ENCODE measurements around the gene MMD2.
"Not testable (repeated sequence)": the region's sequence is repeated elsewhere in the genome, so short reads cannot be mapped to it uniquely, and the experiment has no call there.

Gene MMD2

DNA sequence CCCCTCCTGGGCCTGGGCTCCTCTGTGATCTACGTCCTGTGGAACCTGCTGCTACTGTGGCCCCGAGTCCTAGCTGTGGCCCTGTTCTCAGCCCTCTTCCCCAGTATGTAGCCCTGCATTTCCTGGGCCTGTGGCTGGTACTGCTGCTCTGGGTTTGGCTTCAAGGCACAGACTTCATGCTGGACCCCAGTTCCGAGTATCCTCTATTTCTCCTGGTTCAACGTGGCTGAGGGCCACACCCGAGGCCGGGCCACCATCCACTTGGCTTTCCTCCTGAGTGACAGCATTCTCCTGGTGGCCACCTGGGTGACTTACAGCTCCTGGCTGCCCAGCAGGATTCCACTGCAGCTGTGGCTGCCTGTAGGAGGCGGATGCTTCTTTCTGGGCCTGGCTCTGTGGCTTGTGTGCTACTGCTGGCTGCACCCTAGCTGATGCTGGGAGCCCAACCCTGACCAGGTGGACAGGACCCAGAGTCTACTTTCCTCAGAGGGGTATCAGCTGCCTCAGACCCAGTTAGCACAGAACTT is 37.8 kb upstream of the MMD2 start:
- H3K27ac ChIP-seq (ENCODE audit: low read depth, low read length), result no peak overlapping the region
- peaks cover 70% of the 10 kb centered on the region for H3K36me3 ChIP-seq (ENCODE audit: control insufficient read depth, low read length)
- no peaks in the 10 kb centered on the region for H3K79me2 ChIP-seq (ENCODE audit: control insufficient read depth, low read length)
- H3K4me3 ChIP-seq (ENCODE audit: low read length), result no peak overlapping the region
- no peak for TF ChIP-seq EZH2phosphoT487 (IDR thresholded peaks at IDR 0.05; ENCODE audit: borderline replicate concordance, low read length)
- TF ChIP-seq, protein P1, sequence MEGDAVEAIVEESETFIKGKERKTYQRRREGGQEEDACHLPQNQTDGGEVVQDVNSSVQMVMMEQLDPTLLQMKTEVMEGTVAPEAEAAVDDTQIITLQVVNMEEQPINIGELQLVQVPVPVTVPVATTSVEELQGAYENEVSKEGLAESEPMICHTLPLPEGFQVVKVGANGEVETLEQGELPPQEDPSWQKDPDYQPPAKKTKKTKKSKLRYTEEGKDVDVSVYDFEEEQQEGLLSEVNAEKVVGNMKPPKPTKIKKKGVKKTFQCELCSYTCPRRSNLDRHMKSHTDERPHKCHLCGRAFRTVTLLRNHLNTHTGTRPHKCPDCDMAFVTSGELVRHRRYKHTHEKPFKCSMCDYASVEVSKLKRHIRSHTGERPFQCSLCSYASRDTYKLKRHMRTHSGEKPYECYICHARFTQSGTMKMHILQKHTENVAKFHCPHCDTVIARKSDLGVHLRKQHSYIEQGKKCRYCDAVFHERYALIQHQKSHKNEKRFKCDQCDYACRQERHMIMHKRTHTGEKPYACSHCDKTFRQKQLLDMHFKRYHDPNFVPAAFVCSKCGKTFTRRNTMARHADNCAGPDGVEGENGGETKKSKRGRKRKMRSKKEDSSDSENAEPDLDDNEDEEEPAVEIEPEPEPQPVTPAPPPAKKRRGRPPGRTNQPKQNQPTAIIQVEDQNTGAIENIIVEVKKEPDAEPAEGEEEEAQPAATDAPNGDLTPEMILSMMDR (IDR thresholded peaks at IDR 0.05; ENCODE audit: low read depth, low read length, poor library complexity, severe bottlenecking), result no peak
- H3K9me2 ChIP-seq (replicated peaks; ENCODE audit: control insufficient read depth, low read length), result no peaks in the 10 kb centered on the region
- H3K4me1 ChIP-seq (ENCODE audit: control insufficient read depth, low read length), result no peaks in the 10 kb centered on the region
- H3K27me3 ChIP-seq (ENCODE audit: control insufficient read depth, low read length), result no peaks in the 10 kb centered on the region
- no peaks in the 10 kb centered on the region for H3F3A ChIP-seq (ENCODE audit: control insufficient read depth, insufficient read depth)
- no peaks in the 10 kb centered on the region for H3K9me3 ChIP-seq (ENCODE audit: control insufficient read depth, insufficient read depth, low read length)
- H4K20me1 ChIP-seq (ENCODE audit: control insufficient read depth, insufficient read depth, low read depth, low read length), result no peaks in the 10 kb centered on the region
- H3K4me2 ChIP-seq (ENCODE audit: low read length), result no peak overlapping the region

DNA sequence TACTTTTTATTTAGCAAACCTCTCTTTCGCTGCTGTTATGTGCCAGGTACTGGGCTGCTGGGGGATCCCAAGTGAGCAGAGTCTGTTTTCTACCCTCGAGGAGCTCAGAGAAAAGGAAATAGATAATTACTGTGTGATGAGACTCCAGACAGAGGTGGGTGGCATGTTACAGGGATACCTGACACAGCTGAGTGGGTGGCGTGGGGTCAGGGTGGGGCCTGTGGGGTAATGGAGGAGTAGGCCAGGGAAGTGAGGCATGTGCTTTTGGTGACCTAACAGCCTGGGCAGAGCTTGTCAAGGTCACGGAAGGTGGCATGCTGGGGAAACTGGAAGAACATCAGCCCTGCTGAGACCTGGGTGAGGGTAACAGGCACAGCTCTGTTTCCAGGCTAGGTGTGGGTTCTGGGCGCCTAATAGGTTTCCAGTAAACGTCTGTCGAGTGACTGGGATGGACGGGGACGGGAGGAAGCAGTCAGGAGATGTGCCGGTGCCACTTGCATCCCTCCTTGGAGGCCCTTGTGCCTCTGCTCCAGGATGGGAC is 36.5 kb upstream of the MMD2 start:
- no peaks in the 10 kb centered on the region for H3K9me2 ChIP-seq (replicated peaks; ENCODE audit: control insufficient read depth, low read length)
- no peak overlapping the region for H3K4me2 ChIP-seq (ENCODE audit: low read length)
- no peak overlapping the region for H3K4me3 ChIP-seq (ENCODE audit: low read length)
- H3K4me1 ChIP-seq (ENCODE audit: control insufficient read depth, low read length), result no peaks in the 10 kb centered on the region
- H3K9me3 ChIP-seq (ENCODE audit: control insufficient read depth, insufficient read depth, low read length), result no peaks in the 10 kb centered on the region
- no peaks in the 10 kb centered on the region for H3K79me2 ChIP-seq (ENCODE audit: control insufficient read depth, low read length)
- no peak for TF ChIP-seq EZH2phosphoT487 (IDR thresholded peaks at IDR 0.05; ENCODE audit: borderline replicate concordance, low read length)
- TF ChIP-seq, protein P1 (IDR thresholded peaks at IDR 0.05; ENCODE audit: low read depth, low read length, poor library complexity, severe bottlenecking), result no peak
- H4K20me1 ChIP-seq (ENCODE audit: control insufficient read depth, insufficient read depth, low read depth, low read length), result no peaks in the 10 kb centered on the region
- no peaks in the 10 kb centered on the region for H3F3A ChIP-seq (ENCODE audit: control insufficient read depth, insufficient read depth)
- peaks cover 74% of the 10 kb centered on the region for H3K36me3 ChIP-seq (ENCODE audit: control insufficient read depth, low read length)
- H3K27ac ChIP-seq (ENCODE audit: low read depth, low read length), result no peak overlapping the region
- H3K27me3 ChIP-seq (ENCODE audit: control insufficient read depth, low read length), result no peaks in the 10 kb centered on the region

GRCh38 chr7:4993471-4993870 is 34.5 kb upstream of the MMD2 start:
- Histone ChIP-seq H3K4me3 (ENCODE audit: low read length) (no peak overlapping the region), H3K36me3 (ENCODE audit: control insufficient read depth, low read length) (peaks cover 86% of the 10 kb centered on the region), H3F3A (ENCODE audit: control insufficient read depth, insufficient read depth) (no peaks in the 10 kb centered on the region), H3K9me3 (ENCODE audit: control insufficient read depth, insufficient read depth, low read length) (no peaks in the 10 kb centered on the region), H3K79me2 (ENCODE audit: control insufficient read depth, low read length) (no peaks in the 10 kb centered on the region), H3K4me2 (ENCODE audit: low read length) (no peak overlapping the region), H4K20me1 (ENCODE audit: control insufficient read depth, insufficient read depth, low read depth, low read length) (no peaks in the 10 kb centered on the region), H3K4me1 (ENCODE audit: control insufficient read depth, low read length) (no peaks in the 10 kb centered on the region), H3K27me3 (ENCODE audit: control insufficient read depth, low read length) (no peaks in the 10 kb centered on the region), H3K9me2 (replicated peaks; ENCODE audit: control insufficient read depth, low read length) (no peaks in the 10 kb centered on the region), H3K27ac (ENCODE audit: low read depth, low read length) (no peak overlapping the region)
- TF ChIP-seq EZH2phosphoT487 (IDR thresholded peaks at IDR 0.05; ENCODE audit: borderline replicate concordance, low read length), result no peak

- Histone ChIP-seq H3K4me1 (ENCODE audit: control insufficient read depth, low read length) (peaks cover 18% of the 10 kb centered on the region), H3K36me3 (ENCODE audit: control insufficient read depth, low read length) (peaks cover 89% of the 10 kb centered on the region), H3K79me2 (ENCODE audit: control insufficient read depth, low read length) (peaks cover 53% of the 10 kb centered on the region)
- H3K9me3 ChIP-seq (ENCODE audit: control insufficient read depth, insufficient read depth, low read length); H3K9me2 ChIP-seq (replicated peaks; ENCODE audit: control insufficient read depth, low read length); H3K27me3 ChIP-seq (ENCODE audit: control insufficient read depth, low read length); H3K27ac ChIP-seq (ENCODE audit: low read depth, low read length); H3F3A ChIP-seq (ENCODE audit: control insufficient read depth, insufficient read depth); H3K4me3 ChIP-seq (ENCODE audit: low read length); H4K20me1 ChIP-seq (ENCODE audit: control insufficient read depth, insufficient read depth, low read depth, low read length); H3K4me2 ChIP-seq (ENCODE audit: low read length): not testable (repeated sequence)
These were observed 23.8 kb upstream of the MMD2 start for GRCh38 chr7:4982741-4983140.

GRCh38 chr7:4981295-4981890 is 22.4 kb upstream of the MMD2 start:
- not testable (repeated sequence) for H3K9me3 ChIP-seq (ENCODE audit: control insufficient read depth, insufficient read depth, low read length); H3K9me2 ChIP-seq (replicated peaks; ENCODE audit: control insufficient read depth, low read length); H3K27me3 ChIP-seq (ENCODE audit: control insufficient read depth, low read length); H3K27ac ChIP-seq (ENCODE audit: low read depth, low read length); H4K20me1 ChIP-seq (ENCODE audit: control insufficient read depth, insufficient read depth, low read depth, low read length); H3K4me2 ChIP-seq (ENCODE audit: low read length); H3F3A ChIP-seq (ENCODE audit: control insufficient read depth, insufficient read depth); H3K4me3 ChIP-seq (ENCODE audit: low read length)
- Histone ChIP-seq H3K4me1 (ENCODE audit: control insufficient read depth, low read length) (peaks cover 18% of the 10 kb centered on the region), H3K79me2 (ENCODE audit: control insufficient read depth, low read length) (peaks cover 64% of the 10 kb centered on the region), H3K36me3 (ENCODE audit: control insufficient read depth, low read length) (peaks cover 91% of the 10 kb centered on the region)

DNA sequence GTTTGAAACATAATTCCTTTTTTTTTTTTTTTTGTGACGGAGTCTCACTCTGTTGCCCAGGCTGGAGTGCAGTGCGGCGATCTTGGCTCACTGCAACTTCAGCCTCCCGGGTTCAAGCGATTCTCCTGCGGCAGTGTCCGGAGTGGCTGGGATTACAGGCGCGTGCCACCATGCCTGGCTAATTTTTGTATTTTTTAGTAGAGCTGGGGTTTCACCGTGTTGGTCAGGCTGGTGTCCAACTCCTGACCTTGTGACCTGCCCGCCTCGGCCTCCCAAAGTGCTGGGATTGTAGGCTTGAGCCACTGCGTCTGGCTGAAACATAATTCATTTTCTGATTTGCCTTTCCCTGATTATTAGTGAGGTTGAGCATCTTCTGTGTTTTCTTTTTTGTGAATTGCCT is 16.6 kb upstream of the MMD2 start:
- Histone ChIP-seq H3K4me2 (ENCODE audit: low read length) (peak overlapping the region; percentile 82), H3K4me3 (ENCODE audit: low read length) (peak overlapping the region; percentile 96), H3K36me3 (ENCODE audit: control insufficient read depth, low read length) (peaks cover 51% of the 10 kb centered on the region), H3K79me2 (ENCODE audit: control insufficient read depth, low read length) (peaks cover 57% of the 10 kb centered on the region), H3K4me1 (ENCODE audit: control insufficient read depth, low read length) (peaks cover 14% of the 10 kb centered on the region)
- not testable (repeated sequence) for H3K27me3 ChIP-seq (ENCODE audit: control insufficient read depth, low read length); H3K9me2 ChIP-seq (replicated peaks; ENCODE audit: control insufficient read depth, low read length); H3F3A ChIP-seq (ENCODE audit: control insufficient read depth, insufficient read depth); H4K20me1 ChIP-seq (ENCODE audit: control insufficient read depth, insufficient read depth, low read depth, low read length); H3K9me3 ChIP-seq (ENCODE audit: control insufficient read depth, insufficient read depth, low read length); H3K27ac ChIP-seq (ENCODE audit: low read depth, low read length)
